Glutamatergic neuron (in vitro differentiated cells): Measurements from ENCODE around the gene PRODH. TPM values are rescaled to one million over a fixed set of nuclear protein-coding genes. Genes with fewer than 3 reads are reported as not detected.
"Not testable (repeated sequence)": the region's sequence is repeated elsewhere in the genome, so short reads cannot be mapped to it uniquely, and the experiment has no call there.

Experiments used
- DNase-seq: peaks from one replicate; pipeline ENCODE4 v3.0.0; 2022
- H3K27ac Mint-ChIP-seq: one replicate; pipeline ENCODE4 v1.8.0; 2020; ENCODE audit warnings: mild to moderate bottlenecking, mixed read lengths, inconsistent platforms; ENCODE audit not compliant: unreplicated experiment
- H3K27me3 Mint-ChIP-seq: one replicate; pipeline ENCODE4 v1.8.0; 2020; ENCODE audit warnings: mild to moderate bottlenecking, moderate library complexity, mixed read lengths, inconsistent platforms; ENCODE audit not compliant: unreplicated experiment
- H3K36me3 Mint-ChIP-seq: one replicate; pipeline ENCODE4 v1.8.0; 2020; ENCODE audit warnings: mild to moderate bottlenecking, mixed read lengths, inconsistent platforms; ENCODE audit not compliant: unreplicated experiment
- H3K4me1 Mint-ChIP-seq: one replicate; pipeline ENCODE4 v1.8.0; 2020; ENCODE audit warnings: mild to moderate bottlenecking, low read depth, mixed read lengths, inconsistent platforms; ENCODE audit not compliant: unreplicated experiment
- H3K4me3 Mint-ChIP-seq: one replicate; pipeline ENCODE4 v1.8.0; 2020; ENCODE audit warnings: mild to moderate bottlenecking, mixed read lengths, inconsistent platforms; ENCODE audit not compliant: unreplicated experiment
- H3K9me3 Mint-ChIP-seq: one replicate; pipeline ENCODE4 v1.8.0; 2020; ENCODE audit warnings: mild to moderate bottlenecking, moderate library complexity, mixed read lengths, inconsistent platforms; ENCODE audit not compliant: unreplicated experiment
- CTCF ChIP-seq: fragments of 200-600 bp; sonication (generic); IDR thresholded peaks from one replicate; pipeline ENCODE4 v1.5.0; 2021; ENCODE audit not compliant: partially characterized antibody, unreplicated experiment
- total RNA-seq: library from RNA; stranded (reverse); fragmentation: NEBNext Ultra II Directional; extraction: Animal tissue kit (Norgen Biotek cat#: 25700); gene quantifications from one replicate; pipeline ENCODE4 v1.2.1, GENCODE V29; 2021; ENCODE audit not compliant: unreplicated experiment

The PRODH gene
- total RNA-seq, 1 donor from 2014 or later: 4.0 TPM

GRCh38 chr22:18912264-18912946 lies 23.7 kb downstream of the PRODH start:
- not testable (repeated sequence) for H3K9me3 Mint-ChIP-seq, H3K27me3 Mint-ChIP-seq, H3K27ac Mint-ChIP-seq, H3K4me1 Mint-ChIP-seq, H3K4me3 Mint-ChIP-seq, H3K36me3 Mint-ChIP-seq, DNase-seq

- not testable (repeated sequence) for H3K27me3 Mint-ChIP-seq, H3K4me1 Mint-ChIP-seq, H3K9me3 Mint-ChIP-seq, H3K4me3 Mint-ChIP-seq, H3K36me3 Mint-ChIP-seq, DNase-seq, H3K27ac Mint-ChIP-seq
Observed at GRCh38 chr22:18911535-18911934, 24.6 kb downstream of the PRODH start.

- Mint-ChIP-seq H3K4me1 (no peaks in the 10 kb centered on the region), H3K27me3 (no peaks in the 10 kb centered on the region), H3K36me3 (no peaks in the 10 kb centered on the region), H3K4me3 (no peak overlapping the region), H3K9me3 (no peaks in the 10 kb centered on the region), H3K27ac (no peak overlapping the region)
- TF ChIP-seq CTCF: no peak
- DNase-seq: no peak
Observed at GRCh38 chr22:18909556-18909955, 26.5 kb downstream of the PRODH start.

GRCh38 chr22:18906896-18907295 lies 29.2 kb downstream of the PRODH start:
- no peaks in the 10 kb centered on the region for H3K27me3 Mint-ChIP-seq
- H3K4me1 Mint-ChIP-seq: no peaks in the 10 kb centered on the region
- no peak overlapping the region for H3K4me3 Mint-ChIP-seq
- DNase-seq: no peak
- H3K27ac Mint-ChIP-seq: no peak overlapping the region
- H3K9me3 Mint-ChIP-seq: no peaks in the 10 kb centered on the region
- H3K36me3 Mint-ChIP-seq: no peaks in the 10 kb centered on the region
- no peak for TF ChIP-seq CTCF

- H3K4me1 Mint-ChIP-seq, H3K36me3 Mint-ChIP-seq, H3K4me3 Mint-ChIP-seq, H3K9me3 Mint-ChIP-seq, DNase-seq, H3K27ac Mint-ChIP-seq, H3K27me3 Mint-ChIP-seq: not testable (repeated sequence)
Observed at GRCh38 chr22:18906410-18906745, 29.7 kb downstream of the PRODH start.

GRCh38 chr22:18905540-18906409 lies 30.3 kb downstream of the PRODH start, which contains the start of gene DGCR6:
TSS of gene DGCR6 (plus strand) at chr22:18906320. CDS start at chr22:18906375, 55 bp downstream.
- no peak for TF ChIP-seq CTCF
- no peaks in the 10 kb centered on the region for H3K27me3 Mint-ChIP-seq
- H3K36me3 Mint-ChIP-seq: no peaks in the 10 kb centered on the region
- no peak within 1 kb of the TSS for H3K4me3 Mint-ChIP-seq
- no peaks in the 10 kb centered on the region for H3K9me3 Mint-ChIP-seq
- no peak for DNase-seq
- H3K4me1 Mint-ChIP-seq: no peaks in the 10 kb centered on the region
- H3K27ac Mint-ChIP-seq: no peak within 1 kb of the TSS

GRCh38 chr22:18896037-18896657 lies 39.9 kb downstream of the PRODH start:
- H3K27ac Mint-ChIP-seq, H3K4me1 Mint-ChIP-seq, H3K9me3 Mint-ChIP-seq, H3K27me3 Mint-ChIP-seq, H3K36me3 Mint-ChIP-seq, H3K4me3 Mint-ChIP-seq: not testable (repeated sequence)
- peak; percentile 8 for DNase-seq

- not testable (repeated sequence) for H3K9me3 Mint-ChIP-seq, DNase-seq, H3K36me3 Mint-ChIP-seq, H3K27ac Mint-ChIP-seq, H3K4me1 Mint-ChIP-seq, H3K4me3 Mint-ChIP-seq, H3K27me3 Mint-ChIP-seq
Observed at GRCh38 chr22:18893775-18894174, 42.3 kb downstream of the PRODH start.
